NCI-H1048 (cell line): Measurements from ENCODE around the gene NUDT8.
"Not testable (repeated sequence)": the region's sequence is repeated elsewhere in the genome, so short reads cannot be mapped to it uniquely, and the experiment has no call there.

Source experiments
- DNase-seq: peaks from one replicate; lab custom pipeline; 2025; lab: John Stamatoyannopoulos, UW

The NUDT8 gene

GRCh38 chr11:67588899-67589415, 40.8 kb downstream of the NUDT8 start:
- DNase-seq = not testable (repeated sequence)

- no peak for DNase-seq
These were observed 41.6 kb downstream of the NUDT8 start for GRCh38 chr11:67588136-67588503.

GRCh38 chr11:67586568-67587250, 43.0 kb downstream of the NUDT8 start:
- no peak for DNase-seq

GRCh38 chr11:67585911-67586310, 43.8 kb downstream of the NUDT8 start:
- DNase-seq = no peak

- no peak for DNase-seq
These were observed 44.6 kb downstream of the NUDT8 start for GRCh38 chr11:67584881-67585873.

- DNase-seq = no peak
These were observed 45.4 kb downstream of the NUDT8 start for GRCh38 chr11:67584205-67584880.

- peak; percentile 81 for DNase-seq
These were observed 46.2 kb downstream of the NUDT8 start, which contains the start of gene GSTP1 for GRCh38 chr11:67583247-67584204. Gene GSTP1, plus strand, starts transcription at chr11:67583812. Its CDS starts 32 bp downstream, at chr11:67583844.

GRCh38 chr11:67582011-67582410, 47.7 kb downstream of the NUDT8 start:
- no peak for DNase-seq

GRCh38 chr11:67581469-67581868, 48.3 kb downstream of the NUDT8 start:
- DNase-seq = no peak

- no peak for DNase-seq
These were observed 51.8 kb downstream of the NUDT8 start for GRCh38 chr11:67577951-67578350.
